GM19240 (cell line): ENCODE results near the gene RAG2.
"Not testable (repeated sequence)": the region's sequence is repeated elsewhere in the genome, so short reads cannot be mapped to it uniquely, and the experiment has no call there.

Experiments
- DNase-seq: peaks from one replicate; pipeline ENCODE4 v3.0.0; 2011; ENCODE audit warnings: low spot score; ENCODE audit not compliant: insufficient read length

RAG2 gene

GRCh38 chr11:36557390-36557789 is 40.6 kb downstream of the RAG2 start:
- not testable (repeated sequence) for DNase-seq

- DNase-seq, result no peak
These were observed 47.5 kb downstream of the RAG2 start for GRCh38 chr11:36550385-36551115.
